ENCODE data around the gene RSRP1.
"Not testable (repeated sequence)": the region's sequence is repeated elsewhere in the genome, so short reads cannot be mapped to it uniquely, and the experiment has no call there.

Gene RSRP1

DNA sequence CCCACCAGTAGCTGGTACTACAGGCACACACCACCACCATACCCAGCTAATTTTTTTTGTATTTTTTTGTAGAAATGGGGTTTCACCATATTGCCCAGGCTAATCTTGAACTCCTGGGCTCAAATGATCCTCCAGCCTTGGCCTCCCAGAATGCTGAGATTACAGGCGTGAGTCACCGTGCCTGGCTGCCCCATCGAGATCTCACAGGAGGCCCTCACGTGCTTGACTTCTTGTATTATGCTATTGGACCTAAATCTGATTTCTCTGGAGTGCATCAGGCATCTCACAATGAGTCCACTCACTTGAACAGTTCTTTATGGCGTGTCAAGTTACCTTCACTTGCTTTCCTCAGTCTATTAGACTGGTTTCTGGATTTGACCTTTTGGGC, 9.3 kb upstream of the RSRP1 start:
- DNase-seq (ENCODE audit: low spot score), result no peak

DNA sequence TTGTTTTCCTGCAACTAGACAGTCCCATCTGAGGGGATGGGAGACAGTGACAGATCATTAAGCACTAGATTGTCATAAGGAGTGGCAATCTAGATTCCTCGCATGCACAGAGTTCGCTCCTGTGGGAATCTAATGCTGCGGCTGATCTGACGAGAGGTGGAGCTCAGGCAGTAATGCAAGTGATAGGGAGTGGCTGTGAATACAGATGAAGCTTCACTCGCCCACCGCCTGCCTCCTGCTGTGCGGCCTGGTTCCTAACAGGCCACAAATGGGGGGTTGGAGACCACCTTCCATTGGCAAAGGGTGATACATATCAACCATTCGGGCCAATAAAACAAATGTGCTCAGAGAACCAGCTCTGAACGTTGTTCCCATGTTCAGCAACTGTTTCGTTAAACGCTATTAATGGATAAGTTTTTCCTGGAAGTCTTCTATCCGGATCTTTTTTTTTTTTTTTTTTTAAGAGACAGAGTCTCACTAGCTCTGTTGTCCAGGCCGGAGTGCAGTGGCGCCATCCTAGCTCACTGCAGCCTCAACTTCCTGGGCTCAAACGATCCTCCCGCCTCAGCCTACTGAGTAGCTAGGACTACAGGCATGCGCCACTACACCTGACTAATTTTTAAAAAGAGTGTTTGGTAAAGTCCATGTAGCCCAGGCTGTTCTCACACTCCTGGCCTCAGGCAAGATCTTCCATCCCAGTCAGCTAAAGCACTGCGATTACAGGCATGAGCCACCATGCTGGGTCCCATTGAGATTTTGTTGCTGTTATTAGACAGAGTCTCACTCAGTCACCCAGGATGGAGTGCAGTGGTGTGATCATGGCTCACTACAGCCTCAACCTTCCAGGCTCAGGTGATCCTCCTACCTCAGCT, 8.7 kb upstream of the RSRP1 start:
- DNase-seq (ENCODE audit: low spot score), result no peak

DNA sequence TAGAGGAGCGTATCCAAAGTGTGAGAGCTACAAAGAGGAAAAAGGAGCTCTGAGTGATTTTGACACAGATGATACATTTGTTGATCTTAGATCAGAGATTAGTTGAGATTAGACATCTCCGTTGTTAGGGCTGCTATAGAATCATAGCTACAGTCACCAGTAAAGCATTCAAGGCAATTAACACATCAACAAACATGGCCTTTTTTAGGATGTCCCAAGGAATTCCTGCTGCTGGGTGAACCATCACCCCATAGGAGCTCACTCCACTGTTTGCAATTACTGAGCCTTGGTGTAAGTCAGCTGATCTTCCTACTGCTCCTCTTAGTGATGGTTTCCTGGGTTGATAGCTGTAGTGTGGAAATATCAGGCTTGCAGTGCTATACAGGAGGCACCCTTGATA, 6.7 kb upstream of the RSRP1 start:
- no peak for DNase-seq (ENCODE audit: low spot score)

DNA sequence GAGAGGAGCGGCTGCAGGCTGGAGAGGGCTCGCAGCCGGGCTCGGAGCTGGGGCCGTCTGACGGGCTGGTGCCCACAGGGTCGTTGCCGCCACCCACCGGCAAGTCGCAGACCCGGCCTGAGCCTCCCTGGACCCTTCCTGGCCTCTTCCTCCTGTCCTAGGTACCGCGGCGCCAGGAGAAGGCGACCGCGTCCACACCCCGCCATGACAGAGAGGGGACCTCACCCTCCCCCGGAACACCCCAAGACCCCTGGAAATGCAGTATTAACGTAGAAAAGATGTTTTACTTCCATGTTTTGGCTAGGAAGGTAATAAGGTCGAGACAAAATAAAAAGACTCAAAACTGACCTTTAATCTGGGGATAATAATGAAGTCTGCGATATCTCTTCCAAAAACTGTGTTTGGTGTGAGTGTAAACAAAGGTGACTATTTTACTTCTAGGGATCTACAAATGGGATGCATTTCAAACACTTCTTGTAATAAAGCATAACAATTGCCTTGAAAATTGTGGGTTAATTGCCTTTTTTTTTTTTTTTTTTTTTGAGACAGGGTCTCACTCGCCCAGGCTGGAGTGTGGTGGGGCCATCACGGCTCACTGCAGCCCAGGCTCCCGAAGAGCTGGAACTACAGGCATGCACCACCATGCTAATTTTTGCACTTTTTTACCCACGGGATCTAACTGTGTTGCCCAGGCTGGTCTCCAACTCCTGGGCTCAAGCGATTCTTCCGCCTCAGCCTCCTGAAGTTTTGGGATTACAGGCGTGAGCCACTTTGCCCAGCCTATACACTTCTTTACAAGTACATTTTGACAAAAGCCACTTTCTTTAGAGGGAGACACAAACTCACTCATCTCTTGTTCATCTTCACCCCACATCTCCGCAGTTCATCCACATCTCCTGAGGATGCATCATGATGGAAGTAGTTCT, 838 bp upstream of the RSRP1 start:
- no peak for DNase-seq (ENCODE audit: low spot score)

DNA sequence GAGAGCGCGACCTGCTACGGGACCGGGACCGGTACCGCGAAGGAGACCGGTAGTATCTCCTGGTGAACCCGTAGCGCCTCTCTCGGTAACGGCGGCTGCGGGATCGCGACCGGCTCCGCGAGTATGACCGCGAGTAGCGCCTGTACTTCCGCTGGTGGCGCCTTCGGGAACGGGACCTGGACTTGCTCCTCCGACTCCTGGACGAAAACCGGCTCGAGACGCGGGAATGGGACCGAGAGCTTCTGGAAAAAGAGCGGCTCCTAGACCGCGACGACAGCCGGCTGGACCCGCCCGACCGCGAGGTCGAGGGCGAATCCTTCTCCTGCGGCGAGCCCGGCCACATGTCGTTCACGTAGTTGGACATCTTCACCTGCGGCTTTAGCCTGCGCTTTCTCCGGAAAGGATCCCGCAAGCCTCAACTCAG, 642 bp downstream of the RSRP1 start:
- DNase-seq (ENCODE audit: low spot score), result no peak

DNA sequence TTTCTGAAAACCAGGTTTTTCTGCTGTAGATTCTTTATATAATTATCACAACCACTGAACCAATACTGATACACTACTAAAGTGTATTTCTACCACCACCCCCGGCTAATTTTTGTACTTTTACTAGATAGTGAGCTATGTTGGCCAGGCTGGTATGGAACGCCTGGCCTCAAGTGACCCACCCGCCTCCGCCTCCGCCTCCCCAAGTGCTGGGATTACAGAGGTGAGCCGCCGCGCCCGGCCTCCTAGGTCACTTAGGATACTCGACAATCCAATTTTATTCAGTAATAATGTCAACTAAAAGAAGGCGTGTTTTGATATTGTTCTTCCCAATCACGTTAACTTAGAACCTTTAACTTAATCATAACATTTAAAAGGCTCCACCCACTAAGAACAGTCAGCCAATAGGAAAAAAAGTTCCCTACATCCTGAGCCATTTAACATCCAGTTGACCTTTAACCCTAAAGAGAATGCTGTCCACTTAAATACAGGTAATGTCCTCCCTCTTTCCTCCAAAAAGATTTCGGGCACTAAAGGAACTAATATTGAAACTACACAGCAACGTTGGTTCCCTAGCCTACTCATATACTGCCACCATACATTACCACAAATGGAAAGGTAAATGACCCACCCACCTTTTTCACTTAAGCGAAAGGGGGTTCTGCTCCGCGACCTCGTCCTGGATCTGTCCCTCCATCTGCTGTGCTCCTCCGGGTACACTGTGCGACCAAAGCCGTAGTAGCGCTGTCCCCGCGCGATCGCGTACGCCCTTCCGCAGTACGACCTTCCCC, 1.2 kb downstream of the RSRP1 start:
- peak; percentile 20 for DNase-seq (ENCODE audit: low spot score)

DNA sequence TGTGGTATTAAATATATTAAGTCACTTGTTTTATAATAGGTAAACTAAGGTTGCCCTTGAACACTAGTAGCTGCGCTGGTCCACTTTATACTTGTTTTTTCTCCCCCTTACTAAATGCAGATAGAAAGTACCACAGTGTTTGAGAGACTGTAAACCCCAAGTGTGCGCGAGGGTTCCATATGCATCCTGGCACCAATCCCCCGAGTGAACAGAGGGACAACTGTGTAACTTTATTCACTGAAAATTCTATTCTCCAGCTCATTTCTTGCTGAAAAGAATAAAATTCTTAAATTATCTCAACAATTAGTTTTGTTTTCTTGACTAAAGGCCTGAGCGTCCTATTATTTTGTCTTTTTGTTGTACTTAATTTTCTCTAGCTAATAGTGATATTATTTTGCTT, 1.9 kb downstream of the RSRP1 start:
- DNase-seq (ENCODE audit: low spot score), result no peak

DNA sequence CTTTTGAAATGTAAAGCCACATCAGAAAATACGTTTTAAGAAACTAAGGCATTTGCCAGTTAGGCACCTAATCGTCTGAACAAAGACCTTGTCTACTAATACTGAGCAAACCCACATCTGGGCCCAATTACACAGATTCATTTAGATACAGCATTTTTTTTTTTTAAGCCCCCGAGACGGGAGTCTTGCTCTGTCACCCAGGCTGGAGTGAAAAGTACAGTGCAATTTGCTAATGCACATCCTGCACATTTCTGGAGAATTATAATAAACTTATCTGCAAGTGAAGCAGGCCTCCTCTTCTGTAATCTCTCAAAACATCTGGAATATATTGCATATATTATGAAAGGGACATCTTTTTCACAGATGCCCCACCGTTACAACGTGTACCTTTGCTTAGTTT, 3.3 kb downstream of the RSRP1 start:
- no peak for DNase-seq (ENCODE audit: low spot score)

DNA sequence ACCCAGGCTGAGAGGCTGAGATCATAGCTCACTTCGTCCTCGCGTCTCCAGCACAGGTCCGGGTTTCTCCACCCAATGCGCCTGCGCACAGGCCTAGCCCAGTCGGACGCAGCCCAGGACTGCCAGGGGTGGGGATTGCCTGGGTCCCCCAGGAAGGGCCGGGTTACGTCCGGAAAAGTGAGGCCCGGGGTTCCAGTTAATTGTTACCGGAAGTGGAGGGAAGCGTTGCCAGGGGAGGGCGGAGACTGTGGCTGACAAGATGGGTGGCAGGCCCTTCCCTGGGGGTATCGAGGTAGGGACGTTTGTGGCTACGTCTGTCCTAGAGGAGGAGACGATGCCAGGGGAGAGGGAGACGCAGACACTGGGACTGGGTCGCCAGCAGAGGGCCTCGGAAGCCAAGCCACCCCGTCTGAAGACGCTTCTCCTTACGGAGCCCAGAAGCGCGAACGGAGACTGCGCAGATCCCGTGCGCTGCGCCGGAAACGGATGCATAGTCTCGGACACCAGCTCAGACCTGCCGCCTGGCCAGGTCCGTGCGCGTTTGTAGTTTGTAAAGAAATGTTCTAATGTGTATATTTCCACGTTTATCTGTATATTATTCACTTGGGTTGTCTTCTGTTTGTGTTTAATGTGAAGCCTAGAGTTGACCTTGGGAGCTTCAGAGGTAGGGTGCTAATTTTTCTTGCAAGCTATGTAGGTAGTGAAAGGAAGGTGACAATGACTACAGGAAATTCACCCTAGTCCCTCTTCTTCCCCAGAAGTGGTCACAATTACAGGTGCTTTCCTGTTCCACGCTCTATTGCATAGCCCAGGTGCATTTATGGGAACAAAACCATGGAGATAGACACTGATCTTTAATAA, 7.3 kb downstream of the RSRP1 start:
- peak; percentile 89 for DNase-seq (ENCODE audit: low spot score)

DNA sequence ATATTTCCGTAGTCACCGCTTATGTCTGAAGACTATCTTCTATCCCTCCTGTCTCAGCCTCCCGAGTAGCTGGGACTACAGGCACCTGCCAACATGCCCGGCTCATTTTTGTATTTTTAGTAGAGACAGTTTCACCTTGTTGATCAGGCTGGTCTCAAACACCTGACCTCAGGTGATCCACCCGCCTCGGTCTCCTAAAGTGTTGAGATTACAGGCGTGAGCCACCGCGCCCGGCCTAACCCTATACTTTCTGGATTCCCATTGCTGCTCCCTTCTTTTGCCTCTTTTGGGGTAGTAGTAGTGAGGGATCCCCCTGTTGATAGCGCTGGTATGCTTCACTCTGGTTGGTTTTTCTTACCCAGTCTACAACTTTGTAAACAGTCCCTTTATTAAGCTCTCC, 9.2 kb downstream of the RSRP1 start:
- DNase-seq (ENCODE audit: low spot score), result no peak

DNA sequence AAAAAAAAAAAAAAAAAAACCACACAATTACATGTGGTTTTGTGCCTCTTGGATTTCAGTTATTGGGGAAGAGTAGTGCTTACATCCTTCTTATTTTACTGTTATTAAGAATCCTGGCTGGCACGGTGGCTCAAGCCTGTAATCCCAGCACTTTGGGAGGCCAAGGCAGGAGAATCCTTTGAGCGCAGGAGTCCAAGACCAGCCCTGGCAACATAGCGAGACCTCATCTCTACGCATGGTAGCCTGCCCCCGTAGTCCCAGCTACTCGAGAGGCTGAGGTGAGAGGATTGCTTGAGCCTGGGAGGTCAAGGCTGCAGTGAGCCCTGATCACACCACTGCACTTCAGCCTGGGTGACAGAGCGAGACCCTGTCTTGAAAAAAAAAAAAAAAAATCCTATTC, 11.0 kb downstream of the RSRP1 start:
- DNase-seq (ENCODE audit: low spot score), result not testable (repeated sequence)

DNA sequence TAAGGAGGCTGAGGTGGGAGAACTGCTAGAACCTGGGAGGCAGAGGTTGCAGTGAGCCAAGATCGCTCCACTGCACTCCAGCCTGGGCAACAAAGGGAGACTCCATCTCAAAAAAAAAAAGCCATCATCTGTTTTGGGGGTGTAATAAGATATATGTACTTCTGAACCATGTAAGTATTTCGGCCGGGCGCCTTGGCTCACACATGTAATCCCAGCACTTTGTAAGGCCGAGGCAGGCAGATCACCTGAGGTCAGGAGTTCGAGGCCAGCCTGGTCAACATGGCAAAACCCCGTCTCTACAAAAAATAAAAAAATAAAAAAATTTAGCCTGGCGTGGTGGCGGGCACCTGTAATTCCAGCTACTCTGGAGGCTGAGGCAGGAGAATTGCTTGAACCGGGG, 11.8 kb downstream of the RSRP1 start:
- DNase-seq (ENCODE audit: low spot score), result not testable (repeated sequence)

DNA sequence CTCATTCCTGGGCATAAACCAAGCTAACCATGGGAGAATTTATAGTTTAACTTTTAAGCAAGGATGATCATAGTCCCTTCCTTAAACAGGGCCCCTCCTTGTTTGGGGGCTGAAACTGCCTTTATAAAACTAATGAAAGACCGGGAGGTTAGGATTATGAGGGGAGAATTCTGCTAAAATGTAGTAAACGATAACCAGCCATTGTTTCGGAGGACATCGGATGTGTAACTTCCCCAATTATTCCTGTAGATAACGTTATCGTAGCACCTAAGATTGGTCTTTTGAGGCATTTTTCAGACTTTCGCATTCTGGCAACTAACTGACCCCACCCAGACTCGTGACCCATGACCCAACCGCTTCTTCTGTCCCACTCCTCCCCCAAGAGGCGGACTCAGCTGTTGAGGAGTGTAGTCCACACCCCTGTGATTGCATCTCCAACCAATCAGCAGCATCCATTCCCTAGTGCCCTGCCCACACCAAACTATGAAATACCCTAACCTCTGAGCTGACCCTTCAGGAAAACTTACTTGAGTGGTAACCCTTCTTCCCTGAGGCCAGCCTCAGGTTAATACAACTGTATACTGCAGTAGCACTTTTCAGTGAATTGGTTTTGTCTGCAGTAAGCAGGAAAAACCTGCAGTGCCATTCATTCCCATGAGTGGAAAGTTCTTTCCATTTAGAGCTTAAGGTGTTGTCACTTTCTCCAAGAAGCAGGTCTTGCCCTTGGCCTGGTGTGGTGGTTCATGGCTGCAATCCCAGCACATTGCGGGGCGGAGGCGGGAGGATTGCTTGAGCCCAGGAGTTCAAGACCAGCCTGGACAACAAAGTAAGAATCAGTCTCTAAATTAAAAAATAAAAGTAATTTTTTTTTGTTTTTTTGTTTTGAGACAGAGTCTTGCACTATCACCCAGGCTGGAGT, 14.1 kb downstream of the RSRP1 start:
- DNase-seq (ENCODE audit: low spot score), result peak; percentile 41

DNA sequence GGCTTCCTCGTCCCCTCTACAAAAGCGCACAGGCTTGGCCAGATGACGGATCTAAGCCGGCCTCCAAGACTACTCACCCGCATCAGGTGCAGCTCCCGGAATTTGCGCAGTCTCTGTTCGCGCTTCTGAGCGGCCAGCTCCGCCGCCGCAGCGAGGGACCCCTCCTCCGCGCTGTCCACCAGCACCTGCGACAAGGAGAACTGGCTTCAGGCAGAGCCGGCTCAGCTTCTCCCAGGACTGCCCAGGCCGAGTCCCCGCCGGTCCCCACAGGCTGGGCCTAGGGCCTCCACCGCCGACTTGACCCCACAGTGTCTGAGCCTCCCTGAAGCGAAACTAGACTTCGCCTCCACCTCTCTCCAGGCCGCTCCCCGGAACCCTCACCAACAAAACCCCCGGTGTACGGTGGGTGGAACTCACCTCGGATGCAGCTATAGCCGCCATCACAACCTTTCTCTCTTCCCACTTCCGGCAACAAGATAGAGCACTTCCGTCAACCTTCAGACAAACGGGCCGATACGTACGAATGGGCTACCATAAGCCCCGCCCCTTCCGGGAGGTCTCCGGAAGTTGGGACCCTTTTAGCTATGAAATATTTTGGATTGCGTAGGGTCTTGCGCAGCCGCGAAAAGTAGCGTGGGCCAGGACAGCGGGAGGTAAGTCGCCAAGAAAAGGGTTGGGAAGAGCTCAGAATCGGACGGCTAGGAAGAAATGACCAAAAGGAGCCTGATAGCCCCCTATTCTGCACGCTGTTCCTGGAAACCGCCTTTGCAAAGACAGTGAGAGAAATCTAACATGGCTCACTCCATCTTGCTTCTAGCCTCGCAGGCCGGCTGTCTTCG, 15.0 kb downstream of the RSRP1 start, which contains the start of gene SYF2:
Gene SYF2, minus strand, starts transcription at position 476 of the 839 bp plus-strand sequence. Its CDS starts 35 bp downstream, at position 441.
- DNase-seq (ENCODE audit: low spot score), result peak; percentile 94

DNA sequence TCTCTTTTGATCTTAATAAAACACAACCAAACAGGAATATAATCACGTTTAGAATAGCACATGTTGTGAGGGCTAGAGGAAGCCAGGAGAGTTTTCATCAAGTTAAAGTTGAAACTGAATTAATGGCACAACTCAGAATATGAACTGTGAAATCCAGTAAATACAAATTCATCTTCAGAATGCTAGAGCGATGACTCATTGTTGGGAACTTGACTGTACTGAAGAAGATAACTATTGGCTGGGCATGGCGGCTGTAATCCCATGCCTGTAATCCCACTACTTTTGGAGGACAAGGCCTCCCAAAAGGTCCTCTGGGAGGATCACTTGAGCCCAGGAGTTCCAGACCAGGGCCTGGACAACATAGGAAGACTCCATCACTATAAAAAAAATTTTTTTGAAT, 23.8 kb downstream of the RSRP1 start:
- no peak for DNase-seq (ENCODE audit: low spot score)

DNA sequence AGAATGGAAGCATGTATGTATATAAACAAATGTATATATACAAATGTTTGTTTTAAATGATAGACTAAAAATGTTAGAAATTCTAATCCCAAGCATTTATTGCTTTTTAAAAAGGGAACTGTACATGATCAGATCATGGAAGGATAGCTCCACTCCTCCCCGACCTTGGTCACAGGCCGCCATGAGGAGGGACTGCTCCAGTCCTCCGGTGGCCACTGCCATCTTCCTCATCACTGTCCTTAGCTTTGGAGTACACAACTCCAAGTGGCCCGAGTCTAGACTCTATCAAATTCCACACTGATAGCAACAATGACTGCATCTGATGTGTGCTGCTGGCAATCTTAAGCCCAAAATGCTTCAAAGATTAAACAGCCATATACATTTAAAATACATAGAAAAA, 24.6 kb downstream of the RSRP1 start:
- no peak for DNase-seq (ENCODE audit: low spot score)

DNA sequence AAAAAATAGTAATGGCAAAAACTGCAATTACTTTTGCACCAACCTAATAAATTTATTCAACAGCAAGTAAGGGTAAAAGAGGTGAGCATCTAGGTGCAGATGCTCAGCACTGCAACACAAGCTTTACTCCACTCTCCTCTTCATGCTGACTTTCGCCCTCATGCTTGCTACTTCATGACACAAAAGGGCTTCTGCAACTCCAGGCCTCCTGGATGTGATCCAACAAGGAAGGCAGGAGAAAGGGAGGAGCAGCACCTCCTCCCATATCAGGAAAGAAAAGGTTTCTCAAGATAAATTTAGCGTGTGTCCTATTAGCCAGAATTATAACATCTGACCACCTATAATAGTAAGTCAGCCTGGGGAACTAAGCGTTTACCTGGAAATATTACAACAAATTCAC, 26.6 kb downstream of the RSRP1 start:
- no peak for DNase-seq (ENCODE audit: low spot score)

DNA sequence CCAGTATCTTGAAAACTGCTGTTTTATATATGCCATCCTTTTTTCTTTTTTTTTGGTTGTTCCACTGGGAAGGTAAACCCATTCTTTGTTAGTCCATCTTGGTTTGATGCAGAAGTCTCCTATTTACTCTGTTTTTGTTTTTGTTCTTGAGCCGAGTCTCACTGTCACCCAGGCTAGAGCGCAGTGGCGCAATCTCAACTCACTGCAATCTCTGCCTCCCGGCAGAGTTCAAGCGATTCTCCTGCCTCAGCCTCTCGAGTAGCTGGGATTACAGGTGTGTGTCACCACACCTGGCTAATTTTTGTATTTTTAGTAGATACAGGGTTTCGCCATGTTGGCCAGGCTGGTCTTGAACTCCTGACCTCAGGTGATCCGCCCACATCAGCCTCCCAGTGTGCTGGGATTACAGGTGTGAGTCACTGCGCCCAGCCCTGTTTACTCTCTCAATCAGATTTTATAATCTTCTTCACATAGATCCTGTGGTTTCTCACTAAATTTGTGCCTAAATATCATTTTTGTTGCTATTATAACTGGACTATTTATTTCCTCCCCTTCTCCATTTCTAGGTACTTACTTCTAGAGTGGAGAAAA, 27.5 kb downstream of the RSRP1 start:
- no peak for DNase-seq (ENCODE audit: low spot score)
